Lung (tissue), 12 donors: ENCODE results near the gene RARA. TPM values are rescaled to one million over a fixed set of nuclear protein-coding genes. Genes with fewer than 3 reads are reported as not detected.

ENCODE experiments used
- ATAC-seq: fragments of 200-7000 bp; cut with Tn5 transposase; one replicate; pipeline ENCODE4 v1.9.1; 2020; ENCODE audit warnings: moderate number of reproducible peaks; ENCODE audit not compliant: insufficient read depth, low FRiP score
- DNase-seq, 3 donors: peaks; one replicate each; pipeline ENCODE4 v3.0.0-alpha.2; 2013 to 2017
- H3K27ac ChIP-seq, 2 donors: one replicate each; pipeline ENCODE4 v1.5.1; 2013; ENCODE audit warnings: mild to moderate bottlenecking in 2 of 2, moderate library complexity in 2 of 2, control low read depth in 1 of 2, inconsistent platforms in 1 of 2, low read depth in 1 of 2, low read length in 1 of 2
- H3K27me3 ChIP-seq, 3 donors: one replicate each; pipeline ENCODE4 v1.5.1; 2013; ENCODE audit warnings: low read length in 2 of 3; ENCODE audit not compliant: control insufficient read depth in 3 of 3, insufficient read depth in 3 of 3
- H3K36me3 ChIP-seq, 4 donors: one replicate each; pipeline ENCODE4 v1.5.1; 2013; ENCODE audit warnings: low read length in 4 of 4, mild to moderate bottlenecking in 1 of 4, moderate library complexity in 1 of 4; ENCODE audit not compliant: control insufficient read depth in 4 of 4, insufficient read depth in 4 of 4
- H3K4me1 ChIP-seq, 5 donors: one replicate each; pipeline ENCODE4 v1.5.1; 2013; ENCODE audit warnings: low read length in 5 of 5, mild to moderate bottlenecking in 2 of 5, moderate library complexity in 1 of 5; ENCODE audit not compliant: control insufficient read depth in 5 of 5, insufficient read depth in 5 of 5
- H3K4me3 ChIP-seq: one replicate; pipeline ENCODE4 v1.5.1; 2013; ENCODE audit warnings: mild to moderate bottlenecking, control low read depth, moderate library complexity
- H3K9ac ChIP-seq, 2 donors: one replicate each; pipeline ENCODE4 v1.5.1; 2013; ENCODE audit warnings: low read length in 2 of 2, control low read depth in 1 of 2; ENCODE audit not compliant: insufficient read depth in 1 of 2
- H3K9me3 ChIP-seq, 4 donors: one replicate each; pipeline ENCODE4 v1.5.1; 2013; ENCODE audit warnings: low read length in 3 of 4, mild to moderate bottlenecking in 1 of 4, moderate library complexity in 1 of 4; ENCODE audit not compliant: control insufficient read depth in 4 of 4, insufficient read depth in 3 of 4
- CTCF ChIP-seq: IDR thresholded peaks from 2 replicates; pipeline ENCODE4 v1.5.1; 2012; ENCODE audit warnings: mild to moderate bottlenecking; ENCODE audit errors: control extremely low read depth, extremely low read depth
- WGBS, 2 donors: extraction: QIAGEN DNeasy Blood & Tissue Kit; methylation state at CpG; one replicate each; pipeline ENCODE4 v1.1.7; 2013; 5-methylcytosine and 5-hydroxymethylcytosine counted together
- polyA plus RNA-seq, 2 donors: library from polyadenylated mRNA; stranded (reverse); fragments of 200-250 nt; gene quantifications; one replicate each; pipeline ENCODE4 v1.2.1, GENCODE V29; 2013
- total RNA-seq, 2 donors: library from RNA; depleted of rRNA in 1 of 2; stranded (reverse); fragments of >200 nt in 1 of 2; gene quantifications; one replicate each; pipeline ENCODE4 v1.2.1, GENCODE V29; 2014 to 2021
- donor health status: control.
- donor health status: control.
- donor health status: Bipolar disorder and iron deficiency.
- donor health status: healthy.
- donor health status: DM: yes; HTN: yes; CAD: no.

The RARA gene
- total and polyA plus RNA-seq, 4 donors = 36.4 to 75.3 (median 50.8) TPM

GRCh38 chr17:40349477-40349894, 40.5 kb downstream of the RARA start:
- H3K27me3 ChIP-seq = no peaks in the 10 kb centered on the region
- DNase-seq (no peak), ATAC-seq (no peak)
- no peak for TF ChIP-seq CTCF
- H3K9me3 ChIP-seq = no peaks in the 10 kb centered on the region
- no peak overlapping the region for H3K9ac ChIP-seq
- H3K27ac ChIP-seq = peak overlapping the region in 1 of 2 donors; percentile 71
- 40 to 69% methylated on average over 10 of the region's 10 CpGs for WGBS, 2 donors
- no peak overlapping the region for H3K4me3 ChIP-seq
- peaks cover 0 to 52% (median 27%) of the 10 kb centered on the region in 4 donors for H3K36me3 ChIP-seq
- peaks cover 35 to 72% (median 51%) of the 10 kb centered on the region in 5 donors for H3K4me1 ChIP-seq

GRCh38 chr17:40349895-40350688, 41.1 kb downstream of the RARA start:
- peak; percentile 82 to 90 (median 86) for DNase-seq
- ATAC-seq = no peak
- no peak overlapping the region for H3K9ac ChIP-seq
- peak overlapping the region in 1 of 2 donors; percentile 71 for H3K27ac ChIP-seq
- WGBS, 2 donors = 43 to 75% methylated on average over 19 of the region's 19 CpGs
- H3K4me3 ChIP-seq = no peak overlapping the region
- no peak for TF ChIP-seq CTCF
- peaks cover 0 to 53% (median 31%) of the 10 kb centered on the region in 4 donors for H3K36me3 ChIP-seq
- no peaks in the 10 kb centered on the region for H3K9me3 ChIP-seq
- peaks cover 33 to 71% (median 48%) of the 10 kb centered on the region in 5 donors for H3K4me1 ChIP-seq
- H3K27me3 ChIP-seq = no peaks in the 10 kb centered on the region

- Histone ChIP-seq H3K4me1 (peaks cover 33 to 71% (median 48%) of the 10 kb centered on the region in 5 donors), H3K36me3 (peaks cover 0 to 58% (median 36%) of the 10 kb centered on the region in 4 donors), H3K9me3 (no peaks in the 10 kb centered on the region), H3K9ac (no peak overlapping the region), H3K4me3 (no peak overlapping the region), H3K27ac (peak overlapping the region in 1 of 2 donors; percentile 71), H3K27me3 (no peaks in the 10 kb centered on the region)
- peak in 2 of 3 donors; percentile 50 to 62 for DNase-seq
- WGBS, 2 donors = 61 to 73% methylated on average over 17 of the region's 17 CpGs
- no peak for TF ChIP-seq CTCF
- ATAC-seq = no peak
Observed at GRCh38 chr17:40350689-40351358, 41.8 kb downstream of the RARA start.
